HG02840 (cell line): Measurements from ENCODE around the gene DNAH7.

Experiments
- ATAC-seq: cut with Tn5 transposase; IDR thresholded peaks from one replicate; pipeline ENCODE4 v1.9.1; 2021; ENCODE audit warnings: mild to moderate bottlenecking, moderate library complexity, moderate number of reproducible peaks; ENCODE audit not compliant: unreplicated experiment, low FRiP score

DNAH7 gene

DNA sequence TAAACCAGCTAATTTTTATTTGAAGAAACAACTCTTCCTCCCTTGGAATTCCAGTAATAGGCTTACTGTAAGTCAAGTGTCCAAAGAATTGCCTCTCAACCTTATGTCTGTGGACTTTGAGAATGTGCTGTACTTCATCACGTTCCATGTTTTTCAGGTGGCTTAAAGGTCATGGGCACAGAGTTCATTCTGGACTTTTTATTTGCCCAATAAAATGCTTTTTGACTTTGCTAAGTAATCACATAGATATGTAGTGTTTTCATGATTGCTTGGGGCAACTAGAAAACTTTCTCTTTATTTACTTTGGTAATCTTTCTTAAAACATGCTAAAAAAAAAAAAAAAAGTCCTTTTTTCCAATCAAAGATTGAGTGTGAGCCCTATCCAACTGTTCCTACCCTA lies 10.4 kb upstream of the DNAH7 start:
- ATAC-seq: no peak

- no peak for ATAC-seq
These were observed 9.2 kb upstream of the DNAH7 start for GRCh38 chr2:196077821-196078220.

- no peak for ATAC-seq
These were observed 8.3 kb upstream of the DNAH7 start for GRCh38 chr2:196076778-196077568.

- no peak for ATAC-seq
These were observed 6.6 kb upstream of the DNAH7 start for GRCh38 chr2:196075196-196075595.

- no peak for ATAC-seq
These were observed 6.0 kb upstream of the DNAH7 start for GRCh38 chr2:196074631-196075030.

DNA sequence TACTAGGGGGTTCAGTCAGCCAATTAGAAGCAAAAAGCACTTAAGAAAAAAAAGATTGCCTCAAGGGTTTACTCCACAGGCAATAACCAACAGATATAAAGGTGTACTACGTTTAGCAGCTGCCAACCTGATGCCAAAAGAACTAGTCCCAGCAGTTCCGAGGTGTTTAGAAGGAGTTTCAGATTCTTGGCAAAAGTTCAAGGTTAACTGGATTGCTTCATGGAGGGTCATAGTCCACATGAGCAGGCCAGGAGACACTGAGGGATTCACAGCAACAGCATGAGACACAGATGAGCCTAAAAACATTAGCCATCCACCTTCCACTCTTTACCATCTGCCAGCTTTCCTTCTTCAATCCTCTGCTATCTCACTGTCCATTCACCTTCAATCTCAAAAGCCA lies 4.9 kb upstream of the DNAH7 start:
- ATAC-seq: no peak

DNA sequence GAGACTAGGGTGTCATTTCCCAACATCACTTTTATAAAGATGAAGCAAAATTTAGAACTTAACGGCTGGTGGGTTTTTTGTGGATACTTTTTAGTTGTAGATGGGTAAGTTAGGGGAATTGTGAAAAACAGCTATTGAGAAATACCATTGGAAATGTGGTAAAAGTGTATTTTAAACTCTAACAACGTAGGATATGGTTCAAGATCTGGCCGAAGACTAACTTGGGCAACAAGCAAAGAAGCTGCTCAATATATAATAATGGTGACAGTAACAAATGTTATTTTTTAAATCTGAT lies 1.6 kb downstream of the DNAH7 start:
- ATAC-seq: no peak

DNA sequence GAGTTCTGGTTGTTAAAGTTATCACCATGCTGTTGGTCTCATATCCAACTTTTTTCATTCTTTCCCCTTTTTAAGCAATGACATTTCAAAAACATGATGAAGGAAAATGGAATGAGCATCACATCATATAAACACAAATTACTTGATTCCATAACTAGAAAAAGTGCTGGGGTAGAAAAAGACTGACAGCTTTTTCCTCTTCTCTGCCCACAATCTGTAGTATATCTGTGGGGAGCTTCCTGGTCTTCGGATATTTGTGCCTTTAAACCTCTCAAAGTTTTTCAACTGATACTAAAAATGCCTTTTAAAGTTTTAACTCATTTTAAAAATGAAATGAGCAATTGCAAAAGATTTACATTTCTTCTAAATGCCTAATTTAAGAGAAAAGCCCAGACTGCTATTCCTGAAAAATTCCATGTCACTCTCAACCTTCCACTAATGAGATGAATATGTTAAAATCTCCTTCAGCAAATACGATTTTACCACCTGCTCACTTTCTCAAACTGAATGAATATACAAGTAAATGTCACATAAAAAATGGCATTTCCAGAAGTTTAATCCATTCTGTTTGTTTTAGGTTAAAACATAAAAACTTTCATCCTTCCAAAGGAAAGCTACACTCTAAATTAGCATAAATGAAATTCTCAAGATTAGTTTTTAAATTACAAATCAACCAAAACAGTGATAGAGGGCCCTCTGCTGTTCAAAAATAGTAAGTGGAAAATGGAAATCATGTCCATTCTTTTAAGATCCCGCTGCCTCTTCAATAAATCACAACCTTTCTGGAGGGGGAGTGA lies 2.1 kb downstream of the DNAH7 start:
- no peak for ATAC-seq

DNA sequence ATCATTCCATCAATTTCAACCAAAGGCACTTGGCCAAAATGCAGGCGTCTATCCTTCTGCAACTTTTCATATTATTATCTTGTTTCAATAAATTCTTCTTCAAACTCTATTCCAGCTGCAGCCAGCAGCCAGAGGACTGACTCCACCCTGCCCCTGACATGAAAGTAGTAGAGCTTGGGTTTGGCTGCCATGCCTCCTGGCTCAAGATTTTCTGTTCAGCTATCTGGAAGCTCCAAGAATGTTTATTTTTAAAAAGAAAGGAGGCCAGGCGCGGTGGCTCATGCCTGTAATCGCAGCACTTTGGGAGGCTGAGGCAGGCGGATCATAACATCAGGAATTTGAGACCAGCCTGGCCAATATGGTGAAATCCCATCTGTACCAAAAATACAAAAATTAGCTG lies 4.9 kb downstream of the DNAH7 start:
- ATAC-seq: no peak

GRCh38 chr2:196059491-196059960 lies 9.1 kb downstream of the DNAH7 start:
- ATAC-seq: no peak

DNA sequence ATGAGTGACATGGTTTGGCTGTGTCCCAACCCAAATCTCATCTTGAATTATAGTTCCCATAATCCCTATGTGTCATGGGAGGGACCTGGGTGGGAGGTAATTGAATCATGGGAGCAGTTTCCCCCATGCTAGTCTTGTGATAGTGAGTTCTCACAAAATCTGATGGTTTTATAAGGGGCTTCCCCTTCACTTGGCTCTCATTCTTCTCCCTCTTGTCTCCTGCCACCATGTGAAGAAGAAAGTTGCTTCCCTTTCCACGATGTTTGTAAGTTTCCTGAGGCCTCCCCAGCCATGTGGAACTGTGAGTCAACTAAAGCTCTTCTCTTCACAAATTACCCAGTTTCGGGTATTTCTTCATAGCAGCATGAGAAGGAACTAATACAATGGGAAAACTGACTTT lies 14.0 kb downstream of the DNAH7 start:
- ATAC-seq: no peak

GRCh38 chr2:196046123-196046917 lies 22.3 kb downstream of the DNAH7 start:
- no peak for ATAC-seq

- ATAC-seq: no peak
These were observed 26.9 kb downstream of the DNAH7 start for GRCh38 chr2:196041786-196042185.

GRCh38 chr2:196040218-196040617 lies 28.4 kb downstream of the DNAH7 start:
- ATAC-seq: no peak

DNA sequence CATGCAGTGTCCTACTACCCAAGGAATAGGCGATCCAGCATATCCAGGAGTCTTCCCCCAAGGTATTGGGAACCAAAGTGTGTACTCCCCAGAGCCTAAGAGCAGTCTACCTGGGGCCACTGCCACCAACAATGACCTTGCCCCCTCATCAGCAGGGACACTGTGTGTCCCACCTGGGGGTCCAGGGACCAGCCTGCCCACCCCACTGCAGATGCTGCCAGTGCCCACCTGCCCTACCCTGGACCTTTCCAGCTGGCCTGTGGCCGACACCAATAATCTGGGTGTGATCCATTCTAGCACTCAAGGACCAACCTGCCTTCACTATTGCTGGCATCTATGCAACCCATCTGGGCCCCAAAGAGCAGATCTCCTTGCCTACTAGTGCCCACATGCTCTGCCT lies 32.2 kb downstream of the DNAH7 start:
- ATAC-seq: no peak

DNA sequence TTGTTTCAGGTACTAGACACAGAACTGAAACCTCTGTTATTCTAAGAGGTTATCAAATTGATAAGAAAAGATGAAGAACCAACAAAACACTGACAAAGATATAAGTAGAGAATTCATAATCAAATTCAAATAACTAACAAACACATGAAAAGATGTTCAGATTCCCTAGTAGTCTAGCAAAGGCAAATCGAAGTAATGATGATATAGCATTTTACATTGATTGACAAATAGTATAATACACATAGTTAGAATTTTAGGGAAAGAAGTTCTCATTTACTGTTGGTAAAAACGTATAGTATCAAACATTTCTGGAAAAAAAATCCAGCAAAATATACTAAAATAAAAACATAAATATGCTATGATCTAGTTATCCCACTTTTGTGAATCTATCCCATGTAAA lies 50.6 kb downstream of the DNAH7 start:
- ATAC-seq: no peak

DNA sequence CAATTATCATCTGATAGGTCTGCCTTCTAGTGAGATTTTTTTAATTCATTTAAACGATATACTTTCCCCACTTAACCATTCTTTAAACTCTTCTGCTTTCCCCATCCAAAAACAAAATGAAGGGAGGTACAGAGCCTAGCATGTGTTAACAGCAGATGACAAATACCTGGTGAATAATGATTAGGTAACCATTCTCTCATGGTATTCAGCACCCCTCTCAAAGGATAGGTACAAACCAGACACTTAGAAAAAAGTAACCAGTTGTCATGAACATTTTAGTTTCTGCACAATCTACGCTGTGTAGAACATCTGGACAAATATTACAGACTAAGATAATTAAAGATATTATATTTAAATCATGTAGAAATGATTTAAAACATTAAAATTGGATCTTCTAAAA lies 56.3 kb downstream of the DNAH7 start:
- no peak for ATAC-seq

GRCh38 chr2:196000551-196000950 lies 68.1 kb downstream of the DNAH7 start:
- ATAC-seq: no peak

DNA sequence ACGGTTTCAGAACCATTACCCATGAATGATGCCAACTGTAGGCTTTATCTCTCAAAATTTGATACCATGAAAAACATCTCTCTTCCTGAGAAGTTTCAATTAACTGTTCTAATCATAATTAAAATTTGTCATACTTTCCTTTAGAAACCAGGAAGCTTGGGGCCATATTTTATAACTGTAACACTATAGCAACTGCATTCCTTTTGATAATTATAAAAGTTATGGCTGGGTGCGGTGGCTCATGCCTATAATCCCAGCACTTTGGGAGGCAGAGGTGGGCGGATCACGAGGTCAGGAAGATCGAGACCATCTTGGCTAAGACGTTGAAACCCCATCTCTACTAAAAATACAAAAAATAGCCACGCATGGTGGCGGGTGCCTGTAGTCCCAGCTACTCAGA lies 70.6 kb downstream of the DNAH7 start:
- ATAC-seq: no peak

DNA sequence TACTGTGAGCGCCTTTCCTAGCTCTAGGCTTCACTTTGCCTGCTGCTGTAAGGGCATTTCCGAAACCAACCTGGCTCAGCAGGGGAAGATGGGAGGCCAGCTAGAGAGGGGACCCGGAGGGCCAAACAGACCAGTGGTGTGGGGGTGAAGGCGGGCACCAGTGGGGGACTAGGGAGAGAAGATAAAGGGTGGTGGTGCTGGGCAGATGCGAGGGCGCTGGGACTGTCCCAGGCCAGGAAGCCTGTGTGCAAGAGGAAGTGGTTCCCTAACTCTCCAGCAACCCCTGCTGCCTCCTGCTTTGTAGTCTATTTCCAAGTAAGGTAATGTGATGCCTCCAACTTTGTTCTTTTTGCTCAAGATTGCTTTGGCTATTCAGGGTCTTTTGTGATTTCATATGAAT lies 73.1 kb downstream of the DNAH7 start:
- ATAC-seq: no peak

- no peak for ATAC-seq
These were observed 75.0 kb downstream of the DNAH7 start for GRCh38 chr2:195993623-195994022.
